HCT116 (cell line): ENCODE measurements around the gene RNF217.

Source experiments
- EZH2phosphoT487 ChIP-seq: fragments of 200-600 bp; IDR thresholded peaks from 2 replicates; pipeline ENCODE4 v1.6.1; 2018; ENCODE audit warnings: antibody characterized with exemption, borderline replicate concordance
- POLR2A ChIP-seq: IDR thresholded peaks from 2 replicates; pipeline ENCODE4 v1.7.0; 2011; ENCODE audit warnings: borderline replicate concordance; ENCODE audit not compliant: insufficient read depth, insufficient read length; ENCODE audit errors: extremely low read depth
- POLR2AphosphoS5 ChIP-seq: IDR thresholded peaks from 2 replicates; pipeline ENCODE4 v1.6.1; 2011; ENCODE audit warnings: mild to moderate bottlenecking, low read depth, low read length, moderate library complexity
- RAD21 ChIP-seq: IDR thresholded peaks from 2 replicates; pipeline ENCODE4 v1.6.1; 2012; ENCODE audit warnings: low read depth, mild to moderate bottlenecking
- SRF ChIP-seq: IDR thresholded peaks from 2 replicates; pipeline ENCODE4 v1.6.1; 2012; ENCODE audit warnings: low read depth
- ZNF274 ChIP-seq: fragments of 200-500 bp; sonication (Bioruptor generic); IDR thresholded peaks from 2 replicates; pipeline ENCODE4 v1.6.1; 2014; ENCODE audit warnings: mild to moderate bottlenecking, low read depth, low read length, inconsistent platforms
- TF ChIP-seq, protein P1 (sequence below), 3 experiments: fragments of 200-600 bp in 1 of 3; sonication (generic) in 1 of 3; IDR thresholded peaks in 2 of 3; conservative IDR thresholded peaks in 1 of 3; 2 replicates each; pipeline ENCODE4 v1.5.1; 2012 to 2017; ENCODE audit warnings: low read depth in 2 of 3, low read length in 2 of 3, antibody characterized with exemption in 1 of 3, borderline replicate concordance in 1 of 3, control low read depth in 1 of 3, mild to moderate bottlenecking in 1 of 3, mixed read lengths in 1 of 3, mixed run types in 1 of 3, moderate library complexity in 1 of 3; ENCODE audit not compliant: insufficient read depth in 1 of 3
- TF ChIP-seq, protein P2 (sequence below): IDR thresholded peaks from 2 replicates; pipeline ENCODE4 v1.6.1; 2012; ENCODE audit warnings: low read depth
- TF ChIP-seq, protein P3 (sequence below): IDR thresholded peaks from 2 replicates; pipeline ENCODE4 v1.6.1; 2011; ENCODE audit warnings: mild to moderate bottlenecking, low read length, moderate library complexity; ENCODE audit not compliant: insufficient replicate concordance; ENCODE audit errors: extremely low read depth
- TF ChIP-seq, protein P4 (sequence below): IDR thresholded peaks from 2 replicates; pipeline ENCODE4 v1.6.1; 2012

DNA sequence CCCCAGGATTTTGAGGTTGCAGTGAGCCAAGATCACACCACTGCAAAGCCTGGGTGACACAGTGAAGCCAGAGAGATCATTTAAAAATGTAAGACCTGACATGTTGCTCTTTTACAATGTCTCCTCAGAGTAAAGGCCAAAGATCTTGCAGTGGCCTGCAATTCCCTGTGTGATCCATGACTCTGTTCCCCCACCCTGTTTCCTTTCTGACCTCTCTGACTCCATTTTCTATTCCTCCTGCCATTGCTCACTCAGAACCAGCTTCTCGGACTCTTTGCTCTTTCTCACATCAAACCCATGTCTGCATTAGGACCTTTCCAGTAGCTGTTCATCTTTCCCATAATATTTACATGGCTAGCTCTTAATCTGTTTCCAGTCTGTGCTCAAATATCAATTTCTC is 28.8 kb downstream of the RNF217 start:
- TF ChIP-seq POLR2AphosphoS5, result no peak
- TF ChIP-seq, protein P1, sequence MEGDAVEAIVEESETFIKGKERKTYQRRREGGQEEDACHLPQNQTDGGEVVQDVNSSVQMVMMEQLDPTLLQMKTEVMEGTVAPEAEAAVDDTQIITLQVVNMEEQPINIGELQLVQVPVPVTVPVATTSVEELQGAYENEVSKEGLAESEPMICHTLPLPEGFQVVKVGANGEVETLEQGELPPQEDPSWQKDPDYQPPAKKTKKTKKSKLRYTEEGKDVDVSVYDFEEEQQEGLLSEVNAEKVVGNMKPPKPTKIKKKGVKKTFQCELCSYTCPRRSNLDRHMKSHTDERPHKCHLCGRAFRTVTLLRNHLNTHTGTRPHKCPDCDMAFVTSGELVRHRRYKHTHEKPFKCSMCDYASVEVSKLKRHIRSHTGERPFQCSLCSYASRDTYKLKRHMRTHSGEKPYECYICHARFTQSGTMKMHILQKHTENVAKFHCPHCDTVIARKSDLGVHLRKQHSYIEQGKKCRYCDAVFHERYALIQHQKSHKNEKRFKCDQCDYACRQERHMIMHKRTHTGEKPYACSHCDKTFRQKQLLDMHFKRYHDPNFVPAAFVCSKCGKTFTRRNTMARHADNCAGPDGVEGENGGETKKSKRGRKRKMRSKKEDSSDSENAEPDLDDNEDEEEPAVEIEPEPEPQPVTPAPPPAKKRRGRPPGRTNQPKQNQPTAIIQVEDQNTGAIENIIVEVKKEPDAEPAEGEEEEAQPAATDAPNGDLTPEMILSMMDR (IDR thresholded peaks at IDR 0.05 in 2 of 3, conservative IDR thresholded peaks at IDR 0.05 in 1 of 3; ENCODE audit: borderline replicate concordance in 1 of 3, insufficient read depth in 1 of 3, low read depth in 2 of 3, low read length in 2 of 3), result no peak
- TF ChIP-seq SRF, result no peak
- TF ChIP-seq POLR2A, result no peak
- no peak for TF ChIP-seq RAD21
- TF ChIP-seq, protein P2, sequence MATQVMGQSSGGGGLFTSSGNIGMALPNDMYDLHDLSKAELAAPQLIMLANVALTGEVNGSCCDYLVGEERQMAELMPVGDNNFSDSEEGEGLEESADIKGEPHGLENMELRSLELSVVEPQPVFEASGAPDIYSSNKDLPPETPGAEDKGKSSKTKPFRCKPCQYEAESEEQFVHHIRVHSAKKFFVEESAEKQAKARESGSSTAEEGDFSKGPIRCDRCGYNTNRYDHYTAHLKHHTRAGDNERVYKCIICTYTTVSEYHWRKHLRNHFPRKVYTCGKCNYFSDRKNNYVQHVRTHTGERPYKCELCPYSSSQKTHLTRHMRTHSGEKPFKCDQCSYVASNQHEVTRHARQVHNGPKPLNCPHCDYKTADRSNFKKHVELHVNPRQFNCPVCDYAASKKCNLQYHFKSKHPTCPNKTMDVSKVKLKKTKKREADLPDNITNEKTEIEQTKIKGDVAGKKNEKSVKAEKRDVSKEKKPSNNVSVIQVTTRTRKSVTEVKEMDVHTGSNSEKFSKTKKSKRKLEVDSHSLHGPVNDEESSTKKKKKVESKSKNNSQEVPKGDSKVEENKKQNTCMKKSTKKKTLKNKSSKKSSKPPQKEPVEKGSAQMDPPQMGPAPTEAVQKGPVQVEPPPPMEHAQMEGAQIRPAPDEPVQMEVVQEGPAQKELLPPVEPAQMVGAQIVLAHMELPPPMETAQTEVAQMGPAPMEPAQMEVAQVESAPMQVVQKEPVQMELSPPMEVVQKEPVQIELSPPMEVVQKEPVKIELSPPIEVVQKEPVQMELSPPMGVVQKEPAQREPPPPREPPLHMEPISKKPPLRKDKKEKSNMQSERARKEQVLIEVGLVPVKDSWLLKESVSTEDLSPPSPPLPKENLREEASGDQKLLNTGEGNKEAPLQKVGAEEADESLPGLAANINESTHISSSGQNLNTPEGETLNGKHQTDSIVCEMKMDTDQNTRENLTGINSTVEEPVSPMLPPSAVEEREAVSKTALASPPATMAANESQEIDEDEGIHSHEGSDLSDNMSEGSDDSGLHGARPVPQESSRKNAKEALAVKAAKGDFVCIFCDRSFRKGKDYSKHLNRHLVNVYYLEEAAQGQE, result no peak
- TF ChIP-seq, protein P3, sequence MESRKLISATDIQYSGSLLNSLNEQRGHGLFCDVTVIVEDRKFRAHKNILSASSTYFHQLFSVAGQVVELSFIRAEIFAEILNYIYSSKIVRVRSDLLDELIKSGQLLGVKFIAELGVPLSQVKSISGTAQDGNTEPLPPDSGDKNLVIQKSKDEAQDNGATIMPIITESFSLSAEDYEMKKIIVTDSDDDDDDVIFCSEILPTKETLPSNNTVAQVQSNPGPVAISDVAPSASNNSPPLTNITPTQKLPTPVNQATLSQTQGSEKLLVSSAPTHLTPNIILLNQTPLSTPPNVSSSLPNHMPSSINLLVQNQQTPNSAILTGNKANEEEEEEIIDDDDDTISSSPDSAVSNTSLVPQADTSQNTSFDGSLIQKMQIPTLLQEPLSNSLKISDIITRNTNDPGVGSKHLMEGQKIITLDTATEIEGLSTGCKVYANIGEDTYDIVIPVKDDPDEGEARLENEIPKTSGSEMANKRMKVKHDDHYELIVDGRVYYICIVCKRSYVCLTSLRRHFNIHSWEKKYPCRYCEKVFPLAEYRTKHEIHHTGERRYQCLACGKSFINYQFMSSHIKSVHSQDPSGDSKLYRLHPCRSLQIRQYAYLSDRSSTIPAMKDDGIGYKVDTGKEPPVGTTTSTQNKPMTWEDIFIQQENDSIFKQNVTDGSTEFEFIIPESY, result no peak
- TF ChIP-seq, protein P4, sequence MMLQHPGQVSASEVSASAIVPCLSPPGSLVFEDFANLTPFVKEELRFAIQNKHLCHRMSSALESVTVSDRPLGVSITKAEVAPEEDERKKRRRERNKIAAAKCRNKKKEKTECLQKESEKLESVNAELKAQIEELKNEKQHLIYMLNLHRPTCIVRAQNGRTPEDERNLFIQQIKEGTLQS, result no peak
- no peak for TF ChIP-seq ZNF274
- TF ChIP-seq EZH2phosphoT487, result no peak
